H9 (cell line): Measurements from ENCODE around the gene CSTF1. TPM values are rescaled to one million over a fixed set of nuclear protein-coding genes. Genes with fewer than 3 reads are reported as not detected.

Source experiments
- DNase-seq: peaks from one replicate; pipeline ENCODE4 v3.0.0-alpha.2; 2017
- H2AFZ ChIP-seq: one replicate; pipeline ENCODE4 v1.6.1; 2013; ENCODE audit warnings: mild to moderate bottlenecking, low read length, control low read depth, moderate library complexity
- H2AK5ac ChIP-seq: 2 replicates; pipeline ENCODE4 v1.6.1; 2013; ENCODE audit warnings: low read length, control low read depth, mixed read lengths; ENCODE audit not compliant: insufficient read length
- H2BK120ac ChIP-seq: one replicate; pipeline ENCODE4 v1.6.1; 2013; ENCODE audit warnings: low read depth, mild to moderate bottlenecking, low read length, control low read depth, inconsistent platforms; ENCODE audit not compliant: poor library complexity, severe bottlenecking
- H2BK12ac ChIP-seq: 2 replicates; pipeline ENCODE4 v1.6.1; 2013; ENCODE audit warnings: low read length, control low read depth, mixed read lengths, low read depth; ENCODE audit not compliant: insufficient read length
- H2BK15ac ChIP-seq: 2 replicates; pipeline ENCODE4 v1.6.1; 2013; ENCODE audit warnings: low read depth, low read length, control low read depth
- H2BK20ac ChIP-seq: one replicate; pipeline ENCODE4 v1.6.1; 2013; ENCODE audit warnings: low read depth, mild to moderate bottlenecking, low read length, control low read depth, inconsistent platforms; ENCODE audit not compliant: poor library complexity, severe bottlenecking
- H2BK5ac ChIP-seq: 2 replicates; pipeline ENCODE4 v1.6.1; 2013; ENCODE audit warnings: low read length, control low read depth, mixed read lengths; ENCODE audit not compliant: insufficient read length
- H3K14ac ChIP-seq: 2 replicates; pipeline ENCODE4 v1.6.1; 2013; ENCODE audit warnings: low read length, control low read depth; ENCODE audit not compliant: insufficient read depth
- H3K18ac ChIP-seq: 2 replicates; pipeline ENCODE4 v1.6.1; 2013; ENCODE audit warnings: low read depth, mild to moderate bottlenecking, mixed read lengths, low read length, control low read depth; ENCODE audit not compliant: insufficient read length
- H3K23ac ChIP-seq: 2 replicates; pipeline ENCODE4 v1.6.1; 2013; ENCODE audit warnings: low read length, control low read depth, mixed read lengths, low read depth; ENCODE audit not compliant: insufficient read length
- H3K23me2 ChIP-seq: 2 replicates; pipeline ENCODE4 v1.6.1; 2013; ENCODE audit warnings: low read depth, mild to moderate bottlenecking, mixed read lengths, low read length, control low read depth; ENCODE audit not compliant: insufficient read length, poor library complexity, severe bottlenecking
- H3K27ac ChIP-seq: 2 replicates; pipeline ENCODE4 v1.5.1; 2013; ENCODE audit warnings: low read length, control low read depth, mixed read lengths, low read depth; ENCODE audit not compliant: insufficient read length
- H3K27me3 ChIP-seq: 2 replicates; pipeline ENCODE4 v1.6.1; 2013; ENCODE audit warnings: low read length, control low read depth, inconsistent platforms; ENCODE audit not compliant: insufficient read depth
- H3K4ac ChIP-seq: 2 replicates; pipeline ENCODE4 v1.6.1; 2013; ENCODE audit warnings: low read depth, mild to moderate bottlenecking, control low read depth, inconsistent platforms, low read length, moderate library complexity
- H3K4me1 ChIP-seq: 2 replicates; pipeline ENCODE4 v1.6.1; 2013; ENCODE audit warnings: low read length, control low read depth, inconsistent platforms; ENCODE audit not compliant: insufficient read depth
- H3K4me2 ChIP-seq: 2 replicates; pipeline ENCODE4 v1.6.1; 2013; ENCODE audit warnings: low read length, control low read depth, mixed read lengths; ENCODE audit not compliant: insufficient read length, insufficient read depth
- H3K56ac ChIP-seq: 2 replicates; pipeline ENCODE4 v1.6.1; 2013; ENCODE audit warnings: low read depth, mild to moderate bottlenecking, mixed read lengths, low read length, control low read depth; ENCODE audit not compliant: insufficient read length
- H3K79me1 ChIP-seq: 2 replicates; pipeline ENCODE4 v1.6.1; 2013; ENCODE audit warnings: low read depth, mild to moderate bottlenecking, moderate library complexity, low read length, control low read depth, inconsistent platforms; ENCODE audit not compliant: insufficient read depth, poor library complexity, severe bottlenecking
- H3K79me2 ChIP-seq: 2 replicates; pipeline ENCODE4 v1.6.1; 2013; ENCODE audit warnings: low read length, control low read depth, inconsistent platforms; ENCODE audit not compliant: insufficient read depth
- H3K9ac ChIP-seq: 2 replicates; pipeline ENCODE4 v1.6.1; 2013; ENCODE audit warnings: low read length, control low read depth, mixed read lengths; ENCODE audit not compliant: insufficient read length; ENCODE audit errors: extremely low read depth
- H3K9me3 ChIP-seq: one replicate; pipeline ENCODE4 v1.6.1; 2013; ENCODE audit warnings: low read depth, low read length, inconsistent platforms; ENCODE audit not compliant: control insufficient read depth
- H3T11ph ChIP-seq: one replicate; pipeline ENCODE4 v1.6.1; 2013; ENCODE audit warnings: mild to moderate bottlenecking, low read length, control low read depth, inconsistent platforms
- H4K20me1 ChIP-seq: one replicate; pipeline ENCODE4 v1.6.1; 2013; ENCODE audit not compliant: control insufficient read depth, insufficient read length, insufficient read depth
- H4K5ac ChIP-seq: 2 replicates; pipeline ENCODE4 v1.6.1; 2013; ENCODE audit warnings: low read depth, mild to moderate bottlenecking, mixed read lengths, low read length, control low read depth; ENCODE audit not compliant: insufficient read length
- H4K8ac ChIP-seq: replicated peaks from 2 replicates; pipeline ENCODE4 v1.6.1; 2013; ENCODE audit warnings: low read length, control low read depth, mixed read lengths, low read depth; ENCODE audit not compliant: insufficient read length
- H4K91ac ChIP-seq: 2 replicates; pipeline ENCODE4 v1.6.1; 2013; ENCODE audit warnings: low read depth, mild to moderate bottlenecking, moderate library complexity, mixed read lengths, low read length, control low read depth; ENCODE audit not compliant: insufficient read length
- H3K27ac Mint-ChIP-seq, 3 experiments: 2 replicates in 2 of 3; 3 replicates in 1 of 3; pipeline ENCODE4 v1.8.0; 2020 to 2021; ENCODE audit warnings: mixed read lengths in 3 of 3, mild to moderate bottlenecking in 1 of 3, moderate library complexity in 1 of 3
- H3K27me3 Mint-ChIP-seq: 2 replicates; pipeline ENCODE4 v1.8.0; 2021; ENCODE audit warnings: low read depth, mild to moderate bottlenecking, moderate library complexity, mixed read lengths
- H3K36me3 Mint-ChIP-seq, 3 experiments: 2 replicates in 2 of 3; 3 replicates in 1 of 3; pipeline ENCODE4 v1.8.0; 2020 to 2021; ENCODE audit warnings: low read depth in 3 of 3, mixed read lengths in 3 of 3; ENCODE audit not compliant: insufficient read depth in 1 of 3
- H3K4me1 Mint-ChIP-seq, 2 experiments: 2 replicates each; pipeline ENCODE4 v1.8.0; 2020; ENCODE audit warnings: mixed read lengths in 2 of 2
- H3K4me3 Mint-ChIP-seq, 2 experiments: 2 replicates in 1 of 2; 3 replicates in 1 of 2; pipeline ENCODE4 v1.8.0; 2020 to 2021; ENCODE audit warnings: mild to moderate bottlenecking in 2 of 2, mixed read lengths in 2 of 2, moderate library complexity in 1 of 2
- H3K9me3 Mint-ChIP-seq, 2 experiments: 2 replicates in 1 of 2; 3 replicates in 1 of 2; pipeline ENCODE4 v1.8.0; 2020; ENCODE audit warnings: mild to moderate bottlenecking in 2 of 2, mixed read lengths in 2 of 2, moderate library complexity in 1 of 2
- CTCF ChIP-seq: fragments of 200-600 bp; sonication (generic); conservative IDR thresholded peaks from 3 replicates; pipeline ENCODE4 v1.8.0; 2021; ENCODE audit warnings: antibody characterized with exemption, mild to moderate bottlenecking
- WGBS: extraction: QIAGEN DNeasy Blood & Tissue Kit; methylation state at CpG from one replicate; pipeline ENCODE4 v1.1.7; 2013; ENCODE audit warnings: missing lambda C conversion rate, low lambda C conversion rate, mixed read lengths; ENCODE audit not compliant: insufficient read length; ENCODE audit errors: extremely low coverage; 5-methylcytosine and 5-hydroxymethylcytosine counted together
- total RNA-seq: library from RNA; stranded (reverse); gene quantifications from 2 replicates; pipeline ENCODE4 v1.2.1, GENCODE V29; 2021

CSTF1 gene
- total RNA-seq, 1 experiment from 2014 or later = 72.9 TPM

DNA sequence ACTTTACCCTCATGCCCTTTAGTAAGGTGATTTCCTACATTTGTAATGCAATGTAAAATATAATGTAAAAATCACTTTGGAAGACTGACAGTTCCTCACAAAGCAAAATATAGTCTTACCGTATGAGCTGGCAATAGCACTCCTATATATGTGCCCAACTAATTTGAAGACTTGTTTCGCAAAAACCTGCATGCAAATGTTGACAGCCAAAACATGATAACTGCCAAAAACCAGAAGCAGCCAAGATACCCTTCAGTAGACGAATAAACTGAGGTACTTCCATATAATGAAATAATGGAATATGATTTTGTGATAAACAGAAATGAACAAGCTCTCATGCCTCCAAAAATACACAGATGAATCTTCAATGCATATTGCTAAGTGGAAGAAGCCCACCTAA is 14.1 kb upstream of the CSTF1 start:
- H3K27ac Mint-ChIP-seq = no peak overlapping the region
- no peak for TF ChIP-seq CTCF
- H3T11ph ChIP-seq = no peak overlapping the region

More for the DNA sequence above, 14.1 kb upstream of the CSTF1 start:
- Histone ChIP-seq H3K23ac (no peak overlapping the region), H3K9me3 (no peaks in the 10 kb centered on the region), H2AK5ac (no peak overlapping the region), H3K56ac (no peak overlapping the region), H3K79me2 (peaks cover 3% of the 10 kb centered on the region; the same call in 1 of the 2 replicates), H3K27me3 (no peaks in the 10 kb centered on the region), H3K14ac (no peak overlapping the region), H3K18ac (no peak overlapping the region), H3K4ac (no peak overlapping the region), H2AFZ (no peak overlapping the region), H2BK15ac (no peak overlapping the region), H3K9ac (no peak overlapping the region), H3K79me1 (peaks cover 16% of the 10 kb centered on the region), H2BK120ac (no peak overlapping the region), H3K4me2 (no peak overlapping the region), H4K20me1 (no peaks in the 10 kb centered on the region), H4K91ac (no peak overlapping the region), H4K5ac (no peak overlapping the region), H2BK20ac (no peak overlapping the region), H3K23me2 (no peaks in the 10 kb centered on the region), H2BK5ac (no peak overlapping the region), H4K8ac (no peak overlapping the region), H2BK12ac (no peak overlapping the region), H3K27ac (no peak overlapping the region), H3K4me1 (no peaks in the 10 kb centered on the region)
- no peaks in the 10 kb centered on the region for H3K27me3 Mint-ChIP-seq
- H3K36me3 Mint-ChIP-seq = peaks cover 61 to 89% (median 85%) of the 10 kb centered on the region in 3 experiments
- H3K9me3 Mint-ChIP-seq = no peaks in the 10 kb centered on the region
- no peak for DNase-seq
- peaks cover 3 to 7% of the 10 kb centered on the region in 2 experiments; a peak in 2 of 4 replicates for H3K4me1 Mint-ChIP-seq
- H3K4me3 Mint-ChIP-seq = no peak overlapping the region
- WGBS = no CpG with 5 or more reads among the region's 3 CpGs
